ENCODE data around the gene ARSB. TPM values are rescaled to one million over a fixed set of nuclear protein-coding genes. Genes with fewer than 3 reads are reported as not detected.

Gene ARSB
- total and polyA plus RNA-seq, 2 experiments from 2014 or later = 16.0 to 25.5 TPM

- Histone ChIP-seq H3K27ac (no peak overlapping the region), H3K36me3 (no peaks in the 10 kb centered on the region), H3K4me1 (ENCODE audit: low read depth) (no peaks in the 10 kb centered on the region), H3K9me3 (ENCODE audit: low read depth) (no peaks in the 10 kb centered on the region), H3K4me3 (no peak overlapping the region), H3K27me3 (no peaks in the 10 kb centered on the region)
- TF ChIP-seq CTCF (IDR thresholded peaks at IDR 0.05; ENCODE audit: low read depth, low read length) = no peak
- DNase-seq (ENCODE audit: low read depth in 1 of 2, low spot score in 1 of 2) = no peak
These were observed 205.8 kb downstream of the ARSB start for GRCh38 chr5:78779262-78779661.

- DNase-seq (ENCODE audit: low read depth in 1 of 2, low spot score in 1 of 2) = no peak
- H3K4me3 ChIP-seq = no peak overlapping the region
- no peak overlapping the region for H3K27ac ChIP-seq
- H3K4me1 ChIP-seq (ENCODE audit: low read depth) = no peaks in the 10 kb centered on the region
- no peaks in the 10 kb centered on the region for H3K9me3 ChIP-seq (ENCODE audit: low read depth)
- H3K36me3 ChIP-seq = no peaks in the 10 kb centered on the region
- no peak for TF ChIP-seq CTCF (IDR thresholded peaks at IDR 0.05; ENCODE audit: low read depth, low read length)
- H3K27me3 ChIP-seq = no peaks in the 10 kb centered on the region
These were observed 206.6 kb downstream of the ARSB start for GRCh38 chr5:78778538-78778937.

GRCh38 chr5:78777901-78778300 is 207.2 kb downstream of the ARSB start:
- Histone ChIP-seq H3K9me3 (ENCODE audit: low read depth) (no peaks in the 10 kb centered on the region), H3K36me3 (no peaks in the 10 kb centered on the region), H3K27me3 (no peaks in the 10 kb centered on the region), H3K4me3 (no peak overlapping the region), H3K27ac (no peak overlapping the region), H3K4me1 (ENCODE audit: low read depth) (no peaks in the 10 kb centered on the region)
- TF ChIP-seq CTCF (IDR thresholded peaks at IDR 0.05; ENCODE audit: low read depth, low read length) = no peak
- no peak for DNase-seq (ENCODE audit: low read depth in 1 of 2, low spot score in 1 of 2)

GRCh38 chr5:78776637-78777036 is 208.5 kb downstream of the ARSB start:
- Histone ChIP-seq H3K4me1 (ENCODE audit: low read depth) (no peaks in the 10 kb centered on the region), H3K4me3 (no peak overlapping the region), H3K27ac (no peak overlapping the region), H3K9me3 (ENCODE audit: low read depth) (no peaks in the 10 kb centered on the region), H3K27me3 (no peaks in the 10 kb centered on the region), H3K36me3 (no peaks in the 10 kb centered on the region)
- DNase-seq (ENCODE audit: low read depth in 1 of 2, low spot score in 1 of 2) = no peak
- TF ChIP-seq CTCF (IDR thresholded peaks at IDR 0.05; ENCODE audit: low read depth, low read length) = no peak

- Histone ChIP-seq H3K4me1 (ENCODE audit: low read depth) (no peaks in the 10 kb centered on the region), H3K36me3 (no peaks in the 10 kb centered on the region), H3K27ac (no peak overlapping the region), H3K4me3 (no peak overlapping the region), H3K27me3 (no peaks in the 10 kb centered on the region), H3K9me3 (ENCODE audit: low read depth) (no peaks in the 10 kb centered on the region)
- no peak for DNase-seq (ENCODE audit: low read depth in 1 of 2, low spot score in 1 of 2)
- no peak for TF ChIP-seq CTCF (IDR thresholded peaks at IDR 0.05; ENCODE audit: low read depth, low read length)
These were observed 211.5 kb downstream of the ARSB start for GRCh38 chr5:78773655-78774054.
